Muscle layer of duodenum (tissue), 2 donors: ENCODE results near the gene MTFP1.
A peak's percentile ranks its signal among the peaks of the same experiment; 100 is the strongest.

Experiments used
- H3K27ac ChIP-seq: one replicate; pipeline ENCODE4 v1.7.0; 2013; ENCODE audit warnings: mild to moderate bottlenecking, low read length
- H3K27me3 ChIP-seq: one replicate; pipeline ENCODE4 v1.7.0; 2013; ENCODE audit warnings: low read depth, mild to moderate bottlenecking, control low read depth, low read length
- H3K36me3 ChIP-seq, 2 donors: one replicate each; pipeline ENCODE4 v1.7.0; 2013; ENCODE audit warnings: low read length in 2 of 2, control low read depth in 1 of 2, mild to moderate bottlenecking in 1 of 2; ENCODE audit not compliant: insufficient read depth in 2 of 2, control insufficient read depth in 1 of 2
- H3K4me1 ChIP-seq, 2 donors: one replicate each; pipeline ENCODE4 v1.7.0; 2013; ENCODE audit warnings: low read length in 2 of 2, mild to moderate bottlenecking in 2 of 2, control low read depth in 1 of 2, moderate library complexity in 1 of 2; ENCODE audit not compliant: insufficient read depth in 2 of 2, control insufficient read depth in 1 of 2
- H3K4me3 ChIP-seq, 2 donors: one replicate each; pipeline ENCODE4 v1.7.0; 2013; ENCODE audit warnings: low read length in 2 of 2, low read depth in 1 of 2, mild to moderate bottlenecking in 1 of 2
- H3K9me3 ChIP-seq, 2 donors: one replicate each; pipeline ENCODE4 v1.7.0; 2013; ENCODE audit warnings: low read length in 2 of 2, control low read depth in 1 of 2, mild to moderate bottlenecking in 1 of 2; ENCODE audit not compliant: control insufficient read depth in 1 of 2
- donor health status: healthy.

MTFP1 gene

DNA sequence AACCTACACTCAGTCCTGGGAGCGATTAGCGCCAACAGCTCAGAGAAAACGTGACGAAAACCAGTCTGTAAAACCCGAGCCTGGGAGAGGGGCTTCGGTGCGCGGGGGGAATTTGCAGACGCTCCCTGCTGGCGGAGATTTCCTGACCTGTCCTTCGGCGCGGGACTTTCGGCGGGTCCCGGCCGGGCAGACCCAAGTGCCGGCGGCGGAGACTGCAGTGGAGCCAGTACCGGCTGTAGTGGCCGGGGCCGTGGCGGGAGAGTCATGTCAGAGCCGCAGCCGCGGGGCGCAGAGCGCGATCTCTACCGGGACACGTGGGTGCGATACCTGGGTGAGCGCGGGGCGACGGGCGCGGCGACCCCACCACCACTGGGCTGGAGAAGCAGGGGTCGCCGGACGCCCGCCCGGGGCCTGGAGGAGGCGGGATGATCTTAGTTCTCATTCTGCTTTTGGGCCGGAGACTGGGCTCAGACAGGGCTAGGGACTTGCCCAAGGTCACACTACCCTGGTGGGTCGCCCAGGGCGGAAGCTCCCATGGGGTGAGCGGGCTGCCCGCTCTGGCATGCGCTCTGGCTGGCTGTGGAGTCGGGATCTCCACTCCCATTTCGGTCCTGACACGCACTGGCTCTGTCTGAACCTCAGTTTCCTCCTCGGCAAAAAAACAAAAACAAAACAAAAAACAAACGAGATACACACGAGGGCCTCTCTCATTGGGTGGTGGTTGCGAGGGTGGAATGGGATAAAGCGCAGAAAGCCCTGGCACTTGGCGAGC lies at the start of gene MTFP1:
Gene MTFP1 (plus strand): TSS at position 153 of the 772 bp plus-strand sequence. CDS start 112 bp downstream, at position 265.
- H3K4me3 ChIP-seq: peak within 1 kb of the TSS; percentile 77 to 78
- H3K9me3 ChIP-seq: no peaks in the 10 kb centered on the region
- H3K4me1 ChIP-seq: peaks cover 22 to 33% of the 10 kb centered on the region in 2 donors
- H3K36me3 ChIP-seq: peaks cover 0 to 9% of the 10 kb centered on the region in 2 donors
- peak within 1 kb of the TSS; percentile 89 for H3K27ac ChIP-seq
- no peaks in the 10 kb centered on the region for H3K27me3 ChIP-seq

DNA sequence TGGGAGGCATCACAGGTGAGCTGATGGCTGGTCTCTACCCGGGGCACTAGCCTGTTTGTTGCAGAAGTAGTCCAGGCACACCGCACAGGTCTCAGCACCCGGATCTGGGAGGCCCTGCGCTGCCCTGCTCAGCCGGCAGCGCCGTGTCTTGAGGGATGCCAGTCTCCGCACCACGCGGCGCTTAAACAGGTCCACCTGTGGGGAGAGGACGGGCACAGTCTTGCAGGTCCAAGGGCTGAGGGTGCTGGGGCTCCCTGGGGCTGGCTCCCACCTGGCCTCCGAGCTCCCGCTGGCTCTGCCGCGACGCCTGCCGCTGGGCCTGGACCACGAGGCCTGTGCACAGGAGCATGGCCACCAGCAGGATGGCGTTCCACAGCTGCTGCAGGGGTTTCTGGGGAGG lies 45.6 kb upstream of the MTFP1 start:
- no peak overlapping the region for H3K4me3 ChIP-seq
- no peaks in the 10 kb centered on the region for H3K4me1 ChIP-seq
- no peaks in the 10 kb centered on the region for H3K9me3 ChIP-seq
- no peaks in the 10 kb centered on the region for H3K27me3 ChIP-seq
- peaks cover 0 to 54% of the 10 kb centered on the region in 2 donors for H3K36me3 ChIP-seq
- H3K27ac ChIP-seq: no peak overlapping the region

- Histone ChIP-seq H3K36me3 (peaks cover 0 to 54% of the 10 kb centered on the region in 2 donors), H3K4me1 (peaks cover 0 to 5% of the 10 kb centered on the region in 2 donors), H3K27ac (no peak overlapping the region), H3K27me3 (no peaks in the 10 kb centered on the region), H3K4me3 (no peak overlapping the region), H3K9me3 (no peaks in the 10 kb centered on the region)
These were observed 44.3 kb upstream of the MTFP1 start for GRCh38 chr22:30381264-30381663.

- Histone ChIP-seq H3K9me3 (no peaks in the 10 kb centered on the region), H3K4me3 (no peak overlapping the region), H3K4me1 (peaks cover 0 to 11% of the 10 kb centered on the region in 2 donors), H3K27ac (no peak overlapping the region), H3K36me3 (peaks cover 0 to 48% of the 10 kb centered on the region in 2 donors), H3K27me3 (no peaks in the 10 kb centered on the region)
These were observed 43.2 kb upstream of the MTFP1 start for GRCh38 chr22:30382340-30382739.

DNA sequence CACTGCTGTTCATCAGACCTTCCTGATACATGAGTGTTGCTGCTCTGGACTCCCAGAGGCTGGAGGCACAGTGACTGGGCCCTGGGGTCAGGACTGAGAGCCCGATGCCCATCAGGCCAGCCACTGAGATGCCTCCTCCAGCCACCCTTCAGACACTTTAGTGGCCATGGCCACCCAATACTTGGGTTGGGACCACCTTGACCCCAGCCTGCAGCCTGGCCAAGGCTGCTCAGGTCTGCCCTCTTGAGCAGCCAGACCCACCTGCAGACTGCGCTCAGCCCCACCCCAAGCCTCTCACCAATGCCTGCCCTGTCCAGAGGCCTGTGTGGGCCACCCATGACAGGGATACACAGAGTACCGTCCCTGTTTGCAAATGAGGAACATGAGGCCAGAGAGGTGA lies 42.5 kb upstream of the MTFP1 start:
- peaks cover 0 to 15% of the 10 kb centered on the region in 2 donors for H3K4me1 ChIP-seq
- no peak overlapping the region for H3K4me3 ChIP-seq
- peaks cover 0 to 41% of the 10 kb centered on the region in 2 donors for H3K36me3 ChIP-seq
- no peaks in the 10 kb centered on the region for H3K9me3 ChIP-seq
- H3K27me3 ChIP-seq: no peaks in the 10 kb centered on the region
- H3K27ac ChIP-seq: no peak overlapping the region

- H3K27ac ChIP-seq: no peak overlapping the region
- H3K4me3 ChIP-seq: peak overlapping the region; percentile 53 to 61
- H3K4me1 ChIP-seq: peaks cover 0 to 15% of the 10 kb centered on the region in 2 donors
- peaks cover 0 to 26% of the 10 kb centered on the region in 2 donors for H3K36me3 ChIP-seq
- no peaks in the 10 kb centered on the region for H3K9me3 ChIP-seq
- H3K27me3 ChIP-seq: no peaks in the 10 kb centered on the region
These were observed 39.6 kb upstream of the MTFP1 start for GRCh38 chr22:30385942-30386341.

DNA sequence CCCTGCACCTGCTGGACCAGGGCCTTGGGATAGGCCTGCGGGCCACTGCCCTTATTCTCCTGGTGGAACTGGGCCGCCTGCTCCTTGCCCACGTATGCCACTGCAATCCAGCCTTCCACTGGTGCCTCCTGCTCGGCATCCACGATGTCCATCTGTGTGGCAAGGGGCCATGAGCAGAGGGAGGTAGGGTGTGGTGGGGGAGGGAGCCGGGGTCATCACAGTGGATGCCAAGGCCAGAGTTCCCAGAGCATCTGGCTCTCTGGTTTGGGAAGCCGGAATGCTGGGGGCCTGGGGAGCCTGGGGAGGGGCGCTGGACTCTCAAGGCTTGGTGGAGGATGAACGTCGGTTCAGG lies 39.0 kb upstream of the MTFP1 start:
- Histone ChIP-seq H3K4me3 (peak overlapping the region; percentile 53 to 61), H3K9me3 (no peaks in the 10 kb centered on the region), H3K4me1 (peaks cover 0 to 15% of the 10 kb centered on the region in 2 donors), H3K27ac (no peak overlapping the region), H3K27me3 (no peaks in the 10 kb centered on the region), H3K36me3 (peaks cover 0 to 20% of the 10 kb centered on the region in 2 donors)

- H3K27me3 ChIP-seq: no peaks in the 10 kb centered on the region
- H3K27ac ChIP-seq: no peak within 1 kb of the TSS
- H3K4me1 ChIP-seq: peaks cover 0 to 15% of the 10 kb centered on the region in 2 donors
- H3K4me3 ChIP-seq: peak within 1 kb of the TSS; percentile 53 to 61
- peaks cover 0 to 15% of the 10 kb centered on the region in 2 donors for H3K36me3 ChIP-seq
- H3K9me3 ChIP-seq: no peaks in the 10 kb centered on the region
These were observed 38.4 kb upstream of the MTFP1 start, which contains the start of gene RNF215 for GRCh38 chr22:30386960-30387827. TSS of gene RNF215 (minus strand) at chr22:30387411. CDS start at chr22:30387313, 98 bp downstream.

GRCh38 chr22:30390974-30391691 lies 34.4 kb upstream of the MTFP1 start:
- no peaks in the 10 kb centered on the region for H3K36me3 ChIP-seq

GRCh38 chr22:30392661-30393321 lies 32.8 kb upstream of the MTFP1 start:
- no peak overlapping the region for H3K4me3 ChIP-seq
- no peaks in the 10 kb centered on the region for H3K9me3 ChIP-seq
- H3K4me1 ChIP-seq: peaks cover 3 to 15% of the 10 kb centered on the region in 2 donors
- peaks cover 7% of the 10 kb centered on the region for H3K27me3 ChIP-seq
- no peaks in the 10 kb centered on the region for H3K36me3 ChIP-seq
- no peak overlapping the region for H3K27ac ChIP-seq

More at GRCh38 chr22:30390974-30391691, 34.4 kb upstream of the MTFP1 start:
- Histone ChIP-seq H3K4me1 (peaks cover 0 to 11% of the 10 kb centered on the region in 2 donors), H3K27ac (no peak overlapping the region), H3K4me3 (no peak overlapping the region), H3K9me3 (no peaks in the 10 kb centered on the region), H3K27me3 (no peaks in the 10 kb centered on the region)
